GM19463 (cell line): ENCODE data around the gene NTRK1.

Experiments used
- ATAC-seq: cut with Tn5 transposase; IDR thresholded peaks from one replicate; pipeline ENCODE4 v1.9.1; 2021; ENCODE audit warnings: mild to moderate bottlenecking, moderate library complexity; ENCODE audit not compliant: unreplicated experiment

The NTRK1 gene

DNA sequence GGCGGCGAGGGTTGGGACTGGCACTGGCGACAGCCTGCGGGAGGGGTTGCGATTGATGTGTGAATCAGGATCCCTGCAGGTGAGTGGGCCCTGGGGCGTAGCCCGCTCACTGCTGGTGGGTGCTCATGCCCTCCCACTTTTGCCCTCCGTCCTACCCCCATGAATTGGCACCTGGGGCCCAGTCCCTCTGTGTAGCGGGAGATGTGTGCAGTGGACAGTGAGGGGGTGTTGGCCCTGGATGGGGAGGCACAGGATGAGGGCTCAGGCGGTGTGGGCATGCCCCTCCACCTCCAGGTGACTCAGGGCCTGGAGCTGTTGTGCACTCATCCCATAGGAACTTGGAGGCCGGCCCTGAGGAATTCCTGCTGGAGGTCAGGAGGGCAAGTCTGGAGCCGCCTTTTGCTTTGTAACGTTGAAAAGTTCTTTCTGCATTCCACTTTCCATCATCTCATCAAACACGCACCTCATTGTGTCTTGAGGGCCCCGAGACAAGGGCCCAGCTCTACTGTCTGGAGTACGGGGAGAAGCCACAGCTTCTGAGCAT lies 35.9 kb downstream of the NTRK1 start:
- no peak for ATAC-seq

DNA sequence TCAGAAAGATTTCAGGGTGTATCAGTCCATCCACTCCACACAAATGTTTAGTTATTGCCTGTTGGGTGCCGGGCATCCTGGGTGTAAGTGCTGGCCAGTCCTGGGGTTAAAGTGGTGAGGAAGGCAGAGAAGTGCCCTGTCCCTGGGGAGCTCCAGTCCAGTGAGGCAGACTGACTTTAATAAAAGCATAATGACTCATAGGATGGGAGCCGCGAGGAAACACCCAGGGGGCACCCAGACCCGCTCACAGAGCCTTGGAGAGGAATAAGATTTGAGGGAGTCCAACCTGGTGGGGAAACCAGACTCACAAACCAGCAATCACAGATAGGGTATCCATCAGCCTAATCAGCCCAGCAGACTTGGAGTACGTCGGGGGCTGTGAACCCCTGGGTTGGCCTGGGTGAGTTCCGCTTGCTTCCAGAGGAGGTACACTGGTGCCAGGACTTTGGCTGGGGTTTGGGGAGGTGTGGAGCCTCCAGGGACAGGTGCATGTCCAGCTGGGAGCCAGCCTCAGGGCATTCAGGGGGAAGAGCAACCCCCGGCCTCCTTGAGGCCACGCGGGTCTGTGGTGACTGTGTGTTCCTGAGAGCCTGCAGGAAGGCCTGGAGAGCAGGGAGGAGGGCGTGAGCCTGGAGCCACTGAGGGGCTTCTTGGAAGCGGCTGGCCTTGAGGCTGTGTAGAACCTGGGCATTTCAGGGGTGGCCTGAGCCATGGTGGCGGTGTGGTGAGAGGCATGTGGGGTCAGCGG lies 36.6 kb downstream of the NTRK1 start:
- no peak for ATAC-seq

DNA sequence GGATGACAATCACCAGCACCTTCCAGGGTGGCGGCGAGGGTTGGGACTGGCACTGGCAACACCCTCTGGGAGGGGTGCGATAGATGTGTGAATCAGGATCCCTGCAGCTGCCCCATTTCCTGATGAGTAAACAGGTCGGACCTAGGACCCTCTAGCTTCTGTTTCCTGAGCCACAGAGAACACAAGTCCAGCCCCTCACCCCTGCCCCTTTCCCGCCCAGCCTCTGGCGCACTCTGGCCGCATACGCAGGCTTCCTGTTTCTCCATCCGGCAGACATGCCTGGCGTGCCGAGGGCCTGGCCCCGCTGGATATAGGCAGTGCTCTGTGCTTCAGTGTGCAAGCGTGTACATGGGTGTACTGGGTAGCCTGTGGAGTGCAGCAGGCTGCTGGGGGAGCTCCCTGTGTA lies 37.5 kb downstream of the NTRK1 start:
- no peak for ATAC-seq

DNA sequence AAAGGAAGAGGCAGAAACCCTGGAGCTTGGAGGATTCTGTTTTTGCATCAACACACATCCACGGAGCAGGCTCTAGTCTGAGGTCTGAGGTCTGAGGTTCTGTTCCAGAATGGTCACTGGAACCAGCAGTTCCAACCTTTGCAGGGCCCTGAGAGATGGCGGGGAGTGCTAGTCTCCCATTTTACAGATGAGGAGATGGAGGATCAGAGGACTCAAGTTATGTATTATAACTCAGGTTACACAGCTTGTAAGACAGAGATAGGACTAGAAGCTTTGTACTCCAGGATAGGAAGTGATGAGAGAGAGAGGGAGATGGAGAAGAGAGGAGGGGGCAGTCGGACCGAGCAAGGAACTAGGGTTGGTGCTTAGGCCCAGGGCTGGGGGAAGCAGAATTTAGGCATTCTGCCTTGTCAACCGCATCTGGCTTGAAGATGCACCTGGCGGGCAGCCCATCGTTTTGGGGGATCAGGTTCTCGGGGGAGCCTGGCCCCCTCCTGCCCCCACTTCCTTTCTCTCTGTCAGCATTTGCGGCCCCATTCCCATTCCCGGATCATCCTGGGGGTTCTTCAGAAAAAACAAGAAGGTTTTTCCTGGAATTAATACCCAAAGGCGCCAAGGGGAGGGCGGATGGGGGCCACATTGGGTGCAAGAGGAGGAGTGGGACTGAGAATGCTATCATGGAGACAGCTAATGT lies 38.5 kb downstream of the NTRK1 start:
- no peak for ATAC-seq

DNA sequence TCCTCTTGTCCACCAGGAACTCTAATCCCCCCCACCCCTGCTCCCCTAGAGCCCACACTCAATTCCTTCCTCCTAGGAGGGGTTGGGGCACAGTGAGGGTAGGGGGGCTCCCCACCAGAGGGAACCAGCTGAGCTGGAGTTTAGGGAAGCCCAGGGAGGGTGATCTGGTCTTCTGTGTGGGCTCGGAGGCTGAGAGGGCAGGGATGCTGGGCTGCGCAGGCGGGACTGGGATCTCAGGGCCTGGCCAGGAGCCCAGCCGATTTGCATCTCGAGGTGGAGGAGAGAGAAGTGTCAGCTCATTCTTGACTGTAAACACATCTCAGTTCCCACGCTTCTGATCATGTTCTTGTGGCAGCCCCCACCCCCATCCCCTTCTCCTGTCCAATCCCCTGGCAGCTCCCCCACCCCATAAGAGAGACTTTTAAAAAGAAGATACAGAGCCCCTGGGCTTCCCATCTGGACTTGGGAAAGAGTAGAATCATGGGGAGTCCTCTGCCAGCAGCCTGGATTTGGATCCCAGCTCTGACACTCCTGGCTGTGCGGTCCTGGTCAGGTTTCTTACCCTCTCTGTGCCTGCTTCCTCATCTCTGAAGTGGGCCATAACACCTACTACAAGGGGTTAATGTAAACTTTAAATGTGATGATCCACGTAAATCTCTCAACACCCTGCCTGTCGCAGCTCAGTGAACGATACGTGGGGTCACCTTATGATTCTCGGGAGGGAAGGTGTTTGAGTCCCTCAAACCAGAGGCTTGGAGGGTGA lies 39.5 kb downstream of the NTRK1 start:
- no peak for ATAC-seq

DNA sequence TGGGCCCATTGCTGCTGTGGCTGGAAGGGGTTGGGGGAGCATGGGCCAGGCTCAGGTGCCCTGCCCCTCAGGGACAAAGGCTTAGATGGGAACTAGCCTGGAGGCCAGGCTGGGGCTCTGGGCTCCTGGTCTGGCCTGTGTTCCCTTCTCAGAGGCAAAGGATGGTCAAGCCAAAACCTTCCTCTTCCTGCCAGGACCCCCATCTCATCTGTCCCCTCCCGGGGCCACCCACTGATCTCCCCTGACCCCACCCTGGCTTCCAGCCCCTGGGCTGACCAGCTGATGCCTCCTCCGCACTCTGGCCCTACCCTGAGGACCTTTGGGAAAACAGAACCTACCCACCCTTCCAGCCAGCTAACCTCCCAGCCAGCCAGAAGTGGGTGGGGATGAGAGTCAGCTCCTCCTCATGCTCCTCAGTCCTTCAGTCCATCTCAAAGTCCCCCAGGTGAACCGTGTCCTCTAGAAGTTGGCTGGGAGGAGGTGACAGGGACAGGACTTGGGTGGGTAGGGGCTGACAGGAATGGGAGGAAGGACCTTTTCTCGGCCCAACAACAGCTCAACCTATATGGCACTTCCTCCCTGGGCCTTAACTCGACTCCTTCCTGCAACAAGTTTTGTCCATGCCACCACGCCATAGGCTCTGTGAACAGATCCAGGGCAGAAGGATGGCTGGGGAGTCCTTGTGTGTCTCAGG lies 40.4 kb downstream of the NTRK1 start:
- no peak for ATAC-seq

DNA sequence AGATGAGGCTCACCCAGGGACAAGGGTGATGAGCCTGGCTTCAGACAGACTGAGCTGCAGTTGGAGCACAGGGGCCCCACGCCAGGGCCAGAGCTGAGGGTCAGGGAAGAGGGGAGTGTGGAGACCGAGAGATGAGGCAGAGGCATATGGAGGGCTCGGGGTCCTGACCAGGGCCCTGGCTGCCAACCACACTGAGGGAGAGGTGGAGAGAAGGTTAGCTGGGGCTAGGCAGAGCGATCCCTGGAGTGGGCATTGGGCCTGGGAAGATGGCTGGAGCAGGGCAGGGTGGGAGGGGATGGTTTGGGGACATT lies 40.9 kb downstream of the NTRK1 start:
- no peak for ATAC-seq

DNA sequence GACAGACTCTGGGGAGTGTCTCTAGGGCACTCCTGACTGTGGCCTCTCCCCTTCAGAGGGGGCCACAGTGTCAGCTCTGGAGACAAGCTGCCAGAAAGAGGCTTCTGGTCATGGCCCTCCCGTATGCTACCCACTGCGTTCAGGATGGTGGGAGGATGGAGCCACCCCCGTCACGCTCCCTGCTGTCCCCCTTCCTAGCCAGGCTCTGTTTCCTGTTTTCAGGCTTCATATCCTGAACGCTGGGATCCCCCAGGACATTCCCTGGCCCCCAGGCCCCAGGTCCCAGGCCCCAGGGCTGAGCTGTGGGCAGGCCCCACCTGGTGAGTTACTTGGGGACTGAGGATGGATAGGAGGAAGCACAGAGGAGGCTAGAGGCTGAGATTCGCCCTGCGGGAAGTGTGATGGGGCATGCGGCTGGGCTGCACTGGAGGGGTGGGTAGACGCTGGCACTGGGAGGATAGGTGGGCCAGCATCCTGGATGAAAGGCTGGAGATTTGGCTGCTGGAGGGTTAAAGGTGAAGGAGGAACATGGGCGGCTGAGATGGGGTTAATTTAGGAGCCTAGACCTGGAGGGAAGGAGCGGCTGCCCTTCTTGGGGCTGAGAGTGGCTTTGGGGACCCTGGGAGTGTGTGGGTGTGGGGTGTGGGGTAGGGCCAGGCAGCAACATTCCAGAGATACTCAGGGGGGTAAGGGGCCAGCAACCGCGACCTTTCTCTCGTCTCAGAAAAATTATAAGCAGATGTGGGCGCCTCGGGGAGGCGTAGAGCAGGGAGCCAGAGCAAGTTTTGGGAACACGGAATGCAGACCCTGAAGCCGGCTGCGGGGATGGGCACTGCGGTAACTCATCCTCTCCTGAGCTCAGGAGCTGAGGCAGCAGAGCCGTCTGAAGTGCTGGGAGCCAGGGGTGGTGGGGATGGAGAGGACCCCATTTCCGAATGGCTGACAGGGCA lies 41.6 kb downstream of the NTRK1 start:
- ATAC-seq = no peak

DNA sequence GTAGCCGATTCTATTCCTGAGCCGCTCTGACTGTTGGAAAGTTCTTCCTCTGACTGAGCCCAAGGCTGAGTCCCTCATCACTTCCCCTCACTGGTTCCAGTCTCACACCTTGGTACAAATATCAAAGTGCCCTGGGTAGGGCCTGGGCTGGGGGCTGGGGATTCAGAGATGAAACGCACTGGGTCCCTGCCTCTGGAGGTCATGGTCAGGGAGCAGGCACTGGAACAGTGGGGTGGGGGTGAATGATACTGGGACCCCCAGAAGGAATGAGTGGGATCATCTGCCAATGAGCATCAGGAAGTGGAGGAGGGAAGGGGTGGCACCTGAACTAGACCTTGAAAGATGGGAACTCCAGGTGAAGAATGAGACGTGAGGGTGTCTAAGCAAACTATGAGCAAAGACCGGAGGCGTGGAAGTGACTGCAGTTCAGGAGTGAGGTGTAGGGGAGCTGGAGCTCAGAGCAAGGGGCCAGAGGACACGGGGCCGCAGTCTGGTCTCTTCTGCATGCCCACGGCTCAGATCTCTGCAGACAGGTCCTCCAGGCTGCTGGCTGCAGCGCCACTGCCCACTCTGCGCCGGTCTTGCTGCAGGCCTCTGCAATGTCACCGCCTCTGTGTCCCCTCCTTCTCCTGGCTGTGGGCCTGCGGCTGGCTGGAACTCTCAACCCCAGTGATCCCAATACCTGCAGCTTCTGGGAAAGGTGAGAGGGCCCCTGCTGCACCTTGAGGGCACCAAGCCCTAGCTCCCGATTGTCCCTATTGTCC lies 42.8 kb downstream of the NTRK1 start:
- no peak for ATAC-seq

DNA sequence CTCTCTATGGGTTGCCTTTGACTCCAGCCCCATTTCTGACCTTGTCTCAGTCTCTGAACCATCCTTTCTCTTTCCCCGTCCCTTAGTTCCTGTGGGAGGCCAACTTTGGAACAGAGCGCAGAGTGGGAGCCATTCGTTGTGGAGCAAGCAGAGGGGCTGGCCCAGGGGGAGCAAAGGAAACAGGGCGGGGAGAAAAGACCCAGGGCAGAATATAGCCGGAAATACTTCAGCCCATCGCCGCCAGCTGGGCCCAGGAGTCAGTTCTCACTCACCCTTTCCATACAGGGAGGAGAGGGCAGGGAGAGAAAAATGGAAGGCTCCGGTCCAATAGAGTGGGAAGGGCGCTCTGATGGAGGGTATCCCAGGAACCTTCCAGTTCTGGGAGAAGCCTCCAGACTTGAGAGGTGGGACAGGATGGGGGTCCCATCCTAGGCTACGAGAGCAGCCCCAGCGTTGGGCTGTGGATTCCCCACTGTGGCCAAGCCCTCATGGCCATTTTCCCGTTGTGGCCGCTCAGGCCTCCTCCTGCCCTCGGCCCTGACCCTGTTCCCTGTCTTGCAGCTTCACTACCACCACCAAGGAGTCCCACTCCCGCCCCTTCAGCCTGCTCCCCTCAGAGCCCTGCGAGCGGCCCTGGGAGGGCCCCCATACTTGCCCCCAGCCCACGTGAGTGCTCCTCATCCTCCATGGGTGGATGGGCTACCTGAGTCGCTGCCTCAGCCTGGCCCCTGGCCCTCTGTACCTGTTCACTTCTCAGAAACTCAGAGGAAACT lies 43.7 kb downstream of the NTRK1 start:
- no peak for ATAC-seq

DNA sequence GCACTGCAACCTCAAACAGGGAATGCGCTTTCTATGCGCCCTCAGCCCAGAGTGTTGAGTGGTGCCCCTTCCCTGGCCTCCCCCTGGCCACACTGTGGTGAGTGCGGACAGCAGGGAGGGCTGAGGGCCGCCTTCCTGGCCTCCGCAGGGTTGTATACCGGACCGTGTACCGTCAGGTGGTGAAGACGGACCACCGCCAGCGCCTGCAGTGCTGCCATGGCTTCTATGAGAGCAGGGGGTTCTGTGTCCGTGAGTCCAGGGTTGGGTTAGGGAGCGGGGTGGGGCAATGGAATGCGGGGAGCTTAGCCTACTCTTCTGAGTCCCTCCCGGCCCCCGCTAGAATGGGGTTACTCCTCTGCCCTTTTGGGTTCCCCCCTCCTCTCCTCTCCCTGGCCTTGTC lies 44.5 kb downstream of the NTRK1 start:
- no peak for ATAC-seq

DNA sequence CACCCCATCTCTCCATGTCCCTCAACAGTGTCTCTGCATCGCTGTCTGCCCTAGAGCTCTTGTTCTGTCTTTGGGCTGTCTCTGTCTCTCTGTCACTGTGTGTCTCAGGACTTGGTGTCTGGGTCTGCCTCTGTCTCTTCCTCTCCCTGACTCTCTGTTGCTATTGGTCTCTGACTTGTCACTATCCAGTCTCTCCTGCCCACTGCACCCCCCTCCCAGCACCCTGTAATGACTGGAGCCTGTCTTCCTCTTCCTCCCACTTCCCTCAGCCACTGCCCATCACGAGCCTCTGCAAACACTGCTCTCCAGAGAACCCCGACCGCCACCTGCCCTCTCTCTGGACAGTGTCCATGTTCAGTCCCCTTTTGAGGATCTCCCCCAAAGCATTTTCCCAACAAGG lies 45.0 kb downstream of the NTRK1 start:
- ATAC-seq = no peak

DNA sequence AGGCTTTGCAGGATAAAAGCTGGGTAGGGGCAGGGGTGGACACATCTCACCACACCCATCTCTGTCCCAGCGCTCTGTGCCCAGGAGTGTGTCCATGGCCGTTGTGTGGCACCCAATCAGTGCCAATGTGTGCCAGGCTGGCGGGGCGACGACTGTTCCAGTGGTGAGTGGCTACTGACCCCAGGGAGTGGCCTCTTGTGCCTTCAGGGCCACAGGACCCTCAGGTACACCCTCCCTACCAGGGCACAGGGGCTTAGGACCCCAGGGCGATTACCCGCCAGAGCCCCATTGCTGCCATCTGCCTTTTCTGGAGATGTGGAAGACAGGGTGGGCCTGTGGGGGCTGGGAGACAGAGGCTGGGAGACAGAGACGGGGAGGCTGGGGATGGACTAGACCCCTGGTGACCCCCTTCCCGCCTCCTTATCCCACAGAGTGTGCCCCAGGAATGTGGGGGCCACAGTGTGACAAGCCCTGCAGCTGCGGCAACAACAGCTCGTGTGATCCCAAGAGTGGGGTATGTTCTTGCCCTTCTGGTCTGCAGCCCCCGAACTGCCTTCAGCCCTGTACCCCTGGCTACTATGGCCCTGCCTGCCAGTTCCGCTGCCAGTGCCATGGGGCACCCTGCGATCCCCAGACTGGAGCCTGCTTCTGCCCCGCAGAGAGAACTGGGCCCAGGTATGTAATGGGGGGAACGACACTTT lies 45.7 kb downstream of the NTRK1 start:
- no peak for ATAC-seq

DNA sequence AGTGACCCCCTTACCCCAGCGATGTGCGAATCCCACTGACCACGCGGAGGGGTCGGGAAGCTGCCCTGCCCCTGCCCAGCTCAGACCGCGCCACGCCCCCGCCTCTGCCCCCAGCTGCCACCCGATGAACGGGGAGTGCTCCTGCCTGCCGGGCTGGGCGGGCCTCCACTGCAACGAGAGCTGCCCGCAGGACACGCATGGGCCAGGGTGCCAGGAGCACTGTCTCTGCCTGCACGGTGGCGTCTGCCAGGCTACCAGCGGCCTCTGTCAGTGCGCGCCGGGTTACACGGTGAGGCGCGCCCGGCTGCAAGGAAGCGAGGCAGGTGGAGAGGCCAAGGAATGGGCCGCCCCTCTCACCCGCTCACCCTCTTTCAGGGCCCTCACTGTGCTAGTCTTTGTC lies 47.9 kb downstream of the NTRK1 start:
- ATAC-seq = no peak

DNA sequence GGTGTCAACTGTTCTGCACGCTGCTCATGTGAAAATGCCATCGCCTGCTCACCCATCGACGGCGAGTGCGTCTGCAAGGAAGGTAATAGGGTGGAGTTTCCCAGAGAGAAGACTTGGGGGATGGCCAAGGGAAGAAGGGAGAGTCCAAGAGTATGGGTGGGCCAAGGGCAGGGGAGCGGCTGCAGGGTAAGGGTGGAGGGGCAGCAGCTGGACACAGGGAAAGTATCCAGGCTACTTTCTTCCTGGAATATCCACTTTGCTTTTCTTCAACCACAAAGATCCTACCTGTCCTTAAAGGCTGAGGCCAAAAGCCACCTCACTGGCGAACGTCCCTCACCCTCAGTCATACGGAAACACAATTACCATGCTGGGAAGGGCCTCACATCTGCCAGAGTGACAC lies 48.3 kb downstream of the NTRK1 start:
- ATAC-seq = no peak

DNA sequence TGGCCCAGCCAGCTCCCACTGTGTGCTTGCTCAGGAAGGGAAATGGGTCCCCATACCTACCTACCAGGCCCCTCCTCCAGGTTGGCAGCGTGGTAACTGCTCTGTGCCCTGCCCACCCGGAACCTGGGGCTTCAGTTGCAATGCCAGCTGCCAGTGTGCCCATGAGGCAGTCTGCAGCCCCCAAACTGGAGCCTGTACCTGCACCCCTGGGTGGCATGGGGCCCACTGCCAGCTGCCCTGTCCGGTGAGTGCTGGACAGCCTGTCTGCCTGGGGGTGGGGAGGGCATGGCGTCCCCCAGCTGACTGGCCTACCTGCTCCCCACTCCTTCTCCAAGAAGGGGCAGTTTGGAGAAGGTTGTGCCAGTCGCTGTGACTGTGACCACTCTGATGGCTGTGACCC lies 49.0 kb downstream of the NTRK1 start:
- ATAC-seq = no peak

DNA sequence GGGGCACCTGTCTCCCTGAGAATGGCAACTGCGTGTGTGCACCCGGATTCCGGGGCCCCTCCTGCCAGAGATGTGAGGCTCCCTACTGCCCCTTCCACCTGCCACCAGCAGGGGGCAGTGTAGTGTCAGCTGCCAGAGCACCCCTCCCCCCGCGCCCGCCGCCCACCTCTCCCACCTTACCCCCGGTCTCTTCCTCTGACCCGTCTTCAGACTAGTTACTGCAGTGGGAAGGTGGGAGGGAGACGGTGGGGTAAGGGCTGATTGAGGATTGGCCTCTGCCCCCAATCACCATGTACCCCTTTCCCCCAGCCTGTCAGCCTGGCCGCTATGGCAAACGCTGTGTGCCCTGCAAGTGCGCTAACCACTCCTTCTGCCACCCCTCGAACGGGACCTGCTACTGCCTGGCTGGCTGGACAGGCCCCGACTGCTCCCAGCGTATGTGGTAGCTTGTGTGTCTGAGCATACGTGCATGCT lies 49.7 kb downstream of the NTRK1 start:
- ATAC-seq = no peak
